Thoracic aorta endothelial cell (primary cell): ENCODE measurements around the gene MAFF. TPM values are rescaled to one million over a fixed set of nuclear protein-coding genes. Genes with fewer than 3 reads are reported as not detected.

Experiments
- small RNA-seq: library from RNA; depleted of rRNA; stranded (forward); fragments of <200 nt; gene quantifications from one replicate; pipeline ENCODE3, GENCODE V24; 2012
- total RNA-seq: library from RNA; depleted of rRNA; stranded (reverse); fragments of >200 nt; gene quantifications from 2 replicates; pipeline ENCODE4 v1.2.3, GENCODE V29; 2012

MAFF gene
- 53.6 and 66.6 TPM in 2 replicates for total RNA-seq

GRCh38 chr22:38201711-38202436 lies at the start of gene MAFF:
TSS of gene MAFF (plus strand) at chr22:38201994. CDS start at chr22:38213854, 11,860 bp downstream.

GRCh38 chr22:38181453-38182200 lies 20.2 kb upstream of the MAFF start, which contains the start of gene PLA2G6:
TSS of gene PLA2G6 (minus strand) at chr22:38181830. CDS start at chr22:38169426, 12,404 bp downstream.

Small RNA genes within 50 kb of the gene (small RNA-seq; reads per million reads assigned to genes)
- not detected for gene RN7SL704P

Other genes with a start within 250 kb of the MAFF start
- gene C22orf23, start 248.4 kb upstream of the MAFF start, total RNA-seq, result 0.22 and 0.27 TPM in 2 replicates
- 24.6 and 40.6 TPM in 2 replicates for gene POLR2F, start 248.3 kb upstream of the MAFF start, total RNA-seq
- gene SOX10, start 217.4 kb upstream of the MAFF start, total RNA-seq, result not detected in 2 replicates
- gene PICK1, start 144.6 kb upstream of the MAFF start, total RNA-seq, result 6.1 and 11.1 TPM in 2 replicates
- gene SLC16A8, start 117.8 kb upstream of the MAFF start, total RNA-seq, result not detected in 2 replicates
- 0.22 and 0.40 TPM in 2 replicates for gene BAIAP2L2, start 91.3 kb upstream of the MAFF start, total RNA-seq
- gene PLA2G6, start 20.2 kb upstream of the MAFF start, total RNA-seq, result 3.5 and 4.7 TPM in 2 replicates
- 48.8 and 56.5 TPM in 2 replicates for gene TMEM184B, start 71.0 kb downstream of the MAFF start, total RNA-seq
- 129 and 160 TPM in 2 replicates for gene CSNK1E, start 115.4 kb downstream of the MAFF start, total RNA-seq